ENCODE data around the gene MVD.

MVD gene

GRCh38 chr16:88662843-88663606 is at the start of gene MVD:
Gene MVD (minus strand): TSS chr16:88663091. CDS start chr16:88663080, 11 bp downstream.
- peak; percentile 85 to 96 for DNase-seq

DNA sequence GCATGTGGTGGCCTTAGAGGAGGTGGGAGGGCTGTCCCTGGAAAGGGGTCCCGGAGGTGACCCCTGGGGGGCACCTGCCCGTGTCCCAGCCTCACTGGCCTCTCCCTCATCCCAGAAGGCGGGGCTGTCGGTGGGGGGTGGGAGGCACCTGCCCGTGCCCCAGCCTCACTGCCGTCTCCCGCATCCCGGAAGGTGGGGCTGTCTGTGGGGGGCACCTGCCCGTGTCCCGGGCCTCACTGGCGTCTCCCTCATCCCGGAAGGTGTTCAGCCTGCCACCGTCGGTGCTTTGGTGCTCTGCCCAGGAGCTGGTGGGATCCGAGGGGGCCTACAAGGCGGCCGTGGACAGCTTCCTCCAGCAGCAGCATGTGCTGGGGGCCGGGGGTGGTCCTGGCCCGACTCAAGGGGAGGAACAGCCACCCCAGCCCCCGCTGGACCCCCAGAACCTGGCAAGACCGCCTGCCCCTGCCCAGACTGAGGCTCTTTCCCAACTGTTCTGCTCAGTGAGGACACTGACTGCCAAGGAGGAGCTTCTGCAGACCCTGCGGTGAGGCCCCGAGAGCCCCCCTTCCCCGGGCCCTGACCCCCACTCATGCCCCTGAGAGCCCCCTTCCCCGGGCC is 49.6 kb upstream of the MVD start:
- no peak for DNase-seq

- no peak for DNase-seq
Measured at GRCh38 chr16:88711750-88712340, 49.0 kb upstream of the MVD start.

- DNase-seq, result no peak
Measured at GRCh38 chr16:88710556-88710955, 47.7 kb upstream of the MVD start.

DNA sequence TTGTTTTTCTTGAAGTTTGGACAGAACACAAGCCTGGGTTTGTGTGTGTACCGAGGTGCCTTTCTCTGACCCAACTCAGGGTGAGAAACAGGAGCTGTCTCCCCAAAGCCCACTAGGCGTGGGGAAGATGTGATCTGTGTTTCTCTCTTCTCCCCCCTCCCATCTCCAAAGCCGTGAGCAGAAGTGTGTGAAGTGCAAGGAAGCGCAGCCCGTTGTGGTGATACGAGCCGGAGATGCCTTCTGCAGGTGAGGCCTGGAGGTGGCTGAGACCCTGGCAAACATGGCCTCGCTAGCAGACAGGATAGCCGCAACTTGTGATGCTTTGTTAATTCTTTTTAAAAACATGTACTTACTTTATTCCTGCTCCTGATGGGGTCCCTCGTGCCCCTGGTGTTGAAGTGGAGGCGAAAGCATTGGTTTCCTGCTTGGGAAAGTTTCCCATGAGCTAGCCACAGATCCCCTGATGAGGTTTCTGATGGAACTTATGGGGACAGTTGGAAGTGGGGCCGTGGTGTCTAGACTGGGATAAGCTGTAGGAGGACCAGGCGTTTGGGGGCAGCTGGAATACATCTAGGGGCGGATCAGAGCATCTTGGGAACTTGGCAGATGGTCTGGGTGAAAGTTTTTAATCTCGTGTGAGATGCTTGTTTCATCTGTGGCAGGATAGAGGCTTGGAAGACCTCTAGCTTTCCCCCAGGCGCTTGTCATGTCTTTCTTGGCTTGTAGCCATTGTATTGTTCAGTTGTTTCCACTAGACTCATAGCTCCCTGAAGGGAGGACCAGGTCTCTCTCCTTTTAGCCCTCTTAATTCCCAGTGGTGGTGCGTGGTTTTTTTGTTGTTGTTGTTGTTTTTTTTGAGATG is 44.3 kb upstream of the MVD start:
- no peak for DNase-seq

DNA sequence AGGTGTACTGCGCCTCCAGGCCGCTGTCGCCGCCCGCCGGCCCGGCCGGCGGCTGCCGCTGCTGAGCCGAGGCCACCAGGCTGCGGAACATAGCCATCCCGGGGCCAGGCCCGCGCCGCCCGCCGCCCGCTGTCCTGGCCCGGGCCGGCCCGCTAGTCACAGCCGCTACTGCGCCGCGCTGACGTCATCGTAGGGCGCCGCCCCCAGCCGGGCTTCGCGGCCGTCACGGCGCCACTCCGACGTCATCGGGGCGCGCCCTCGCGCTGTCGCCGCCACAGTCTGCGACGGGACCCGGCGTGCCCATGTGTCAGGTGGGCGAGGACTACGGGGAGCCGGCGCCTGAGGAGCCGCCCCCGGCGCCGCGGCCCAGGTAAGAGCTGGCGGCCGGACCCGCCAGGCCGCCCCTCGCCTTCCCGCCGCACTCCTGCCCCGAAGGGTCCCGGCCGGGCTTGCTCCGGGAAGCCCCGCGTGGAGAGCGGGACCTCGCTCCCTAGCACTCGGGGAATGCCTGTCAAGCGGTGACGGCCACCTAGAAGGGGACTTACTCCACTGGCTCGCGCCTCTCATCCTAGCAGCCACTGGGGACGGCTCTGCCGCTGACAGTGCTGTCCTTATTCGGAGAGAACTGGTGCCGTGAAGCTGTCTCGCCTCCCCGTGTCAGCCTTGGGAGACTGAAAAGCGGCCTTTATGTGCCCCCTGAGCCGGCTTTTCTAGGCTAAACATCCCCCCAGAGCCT is 43.5 kb upstream of the MVD start, which contains the start of the genes CTU2 and RNF166:
Gene CTU2, plus strand, starts transcription at position 275 of the 736 bp plus-strand sequence. Its CDS starts 28 bp downstream, at position 303.
Gene RNF166, minus strand, starts transcription at position 180 of the 736 bp plus-strand sequence. Its CDS starts 83 bp downstream, at position 97.
- DNase-seq, result peak; percentile 18 to 79

GRCh38 chr16:88705801-88706228 is 42.9 kb upstream of the MVD start:
- DNase-seq, result no peak

DNA sequence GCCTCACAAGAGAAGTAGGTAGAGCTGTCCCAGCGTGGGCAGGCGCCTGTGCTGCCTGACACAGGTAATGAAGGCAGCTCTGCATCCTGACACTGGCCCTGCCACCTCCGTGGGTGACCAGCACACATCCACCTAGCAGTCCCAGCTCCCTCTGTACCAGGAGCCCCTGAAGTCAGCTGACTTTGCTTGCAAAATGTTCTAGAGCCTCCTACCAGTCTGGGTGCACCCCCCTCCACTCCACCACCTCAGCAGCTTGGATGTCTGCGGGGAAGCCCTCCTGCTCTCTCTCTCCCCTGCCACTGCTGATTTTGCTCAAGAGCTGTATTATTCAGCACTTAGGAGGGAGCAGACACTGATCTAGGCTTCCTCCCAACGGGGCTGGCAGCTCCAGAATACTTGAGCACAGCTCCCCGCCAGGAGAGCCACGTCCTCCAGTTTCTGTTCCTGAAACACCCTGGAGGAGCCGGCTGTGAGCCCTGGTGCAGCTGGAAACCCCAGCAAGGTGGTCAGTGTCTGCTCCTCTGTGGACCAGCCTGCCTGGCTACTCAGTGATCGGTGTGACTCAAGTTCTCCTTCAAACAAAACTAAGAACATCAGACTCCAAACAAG is 42.3 kb upstream of the MVD start:
- no peak for DNase-seq

- DNase-seq, result no peak
Measured at GRCh38 chr16:88703486-88704309, 40.8 kb upstream of the MVD start.

DNA sequence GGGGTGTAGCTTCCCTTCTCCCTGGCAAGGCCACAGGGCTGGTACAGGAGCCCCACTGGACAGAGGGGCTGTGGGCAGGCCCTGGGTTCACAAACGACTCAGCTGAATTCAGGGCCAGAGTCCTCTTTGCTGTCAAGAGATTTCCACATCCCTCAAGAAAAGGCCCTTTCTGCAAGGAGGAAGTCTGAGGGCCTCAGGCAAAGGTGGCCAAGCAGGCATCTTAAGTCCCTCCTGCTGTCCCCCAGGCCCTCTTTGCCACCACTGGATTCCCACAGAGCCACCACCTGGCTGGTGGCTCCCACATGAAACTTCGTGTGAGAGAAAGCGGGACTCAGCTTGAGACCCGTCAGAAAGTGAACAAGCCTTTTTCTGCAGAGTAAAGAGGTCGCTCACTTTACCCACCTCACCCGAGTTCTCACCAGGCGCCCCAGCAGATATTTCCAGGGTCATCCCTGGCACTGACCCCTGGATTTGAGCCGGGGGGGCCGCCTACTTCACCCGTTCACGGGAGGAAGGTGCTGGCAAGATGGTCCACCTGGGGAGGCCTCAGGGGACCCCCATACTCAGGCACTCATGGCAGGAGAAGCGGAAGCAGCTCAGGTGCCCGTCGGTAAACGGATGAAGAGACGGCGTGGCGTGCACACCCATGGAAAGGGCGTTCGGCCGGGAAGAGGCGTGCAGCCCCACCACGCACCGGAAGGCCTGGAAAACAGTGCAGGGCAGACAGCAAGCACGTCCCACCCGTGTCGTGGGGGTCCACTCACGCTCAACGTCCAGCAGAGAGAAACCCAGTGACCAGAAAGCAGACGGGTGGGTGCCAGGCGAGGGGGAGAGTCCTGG is 39.7 kb upstream of the MVD start:
- DNase-seq, result no peak

DNA sequence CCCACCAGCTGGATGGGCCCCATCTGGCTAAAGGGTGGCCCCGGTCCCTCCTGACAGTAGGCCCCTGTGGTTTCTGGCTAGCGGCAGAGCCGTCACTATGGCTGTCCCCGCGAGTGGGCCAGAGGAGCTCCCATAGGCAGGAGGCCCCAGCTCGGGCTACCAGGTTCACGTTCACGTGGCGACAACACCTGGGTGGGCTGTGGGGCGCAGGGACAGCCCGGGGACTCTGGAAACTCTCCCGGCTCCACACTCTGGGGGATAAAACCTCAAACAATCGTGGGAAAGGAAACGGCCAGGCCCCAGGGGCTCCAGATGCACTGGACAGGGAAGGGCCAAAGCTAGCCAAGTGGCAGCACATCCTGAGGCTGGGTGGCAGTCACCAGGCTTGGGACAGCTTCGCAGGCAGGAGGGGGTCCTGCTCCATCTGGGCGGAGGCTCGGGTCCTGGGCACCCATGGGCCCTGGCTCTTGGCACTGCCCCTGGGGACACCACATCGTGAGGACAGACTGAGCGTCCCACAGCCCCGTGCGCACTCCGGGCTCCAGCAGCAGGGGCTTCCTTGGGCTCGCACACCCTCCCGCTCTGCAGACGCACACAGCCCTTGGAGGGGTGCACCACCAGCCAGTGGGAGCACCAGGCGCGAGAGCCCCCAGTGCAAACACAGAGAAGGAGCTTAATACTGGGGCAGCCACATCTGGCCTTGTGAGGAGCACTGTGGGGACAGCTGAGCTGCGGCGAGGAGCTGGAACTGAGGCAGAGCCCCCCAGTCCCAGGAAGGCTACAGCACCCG is 38.9 kb upstream of the MVD start:
- no peak for DNase-seq

GRCh38 chr16:88700636-88701482 is 38.0 kb upstream of the MVD start:
- DNase-seq, result no peak

DNA sequence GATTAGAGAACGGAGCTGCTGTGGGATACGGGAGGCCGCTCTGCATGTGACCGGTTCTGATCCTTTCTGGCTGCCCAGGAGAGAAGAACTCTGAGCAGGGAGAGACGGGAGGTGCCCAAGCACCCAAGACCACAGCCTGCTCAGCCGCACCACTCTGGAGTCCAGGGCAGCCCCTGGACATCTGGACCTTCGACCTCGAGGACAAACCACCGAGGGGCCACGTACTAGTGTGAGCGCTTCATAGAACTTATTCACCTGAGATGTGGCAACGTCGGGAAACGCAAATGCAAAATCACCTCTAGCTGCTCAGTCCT is 37.4 kb upstream of the MVD start:
- no peak for DNase-seq

GRCh38 chr16:88699180-88699579 is 36.3 kb upstream of the MVD start:
- no peak for DNase-seq

DNA sequence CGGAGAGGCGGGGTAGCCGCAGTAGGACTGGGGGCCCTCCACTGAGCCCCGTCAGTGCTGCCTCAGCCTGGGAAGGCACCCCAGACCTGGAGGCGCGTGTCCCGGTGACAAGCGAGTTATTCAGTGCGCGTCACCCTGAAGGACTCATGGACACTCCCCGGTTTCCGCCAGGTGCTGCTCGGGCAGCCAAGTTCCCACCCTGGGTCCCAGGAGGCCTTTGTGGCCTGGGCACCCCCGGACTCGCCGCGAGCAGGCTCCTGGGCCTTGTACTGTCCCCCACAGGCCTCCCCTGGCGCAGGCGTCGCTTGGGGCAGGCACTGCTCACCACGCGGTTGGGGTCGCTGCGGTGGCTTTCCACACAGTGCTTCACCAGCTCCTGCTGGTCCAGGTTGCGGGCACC is 35.8 kb upstream of the MVD start:
- DNase-seq, result no peak

DNA sequence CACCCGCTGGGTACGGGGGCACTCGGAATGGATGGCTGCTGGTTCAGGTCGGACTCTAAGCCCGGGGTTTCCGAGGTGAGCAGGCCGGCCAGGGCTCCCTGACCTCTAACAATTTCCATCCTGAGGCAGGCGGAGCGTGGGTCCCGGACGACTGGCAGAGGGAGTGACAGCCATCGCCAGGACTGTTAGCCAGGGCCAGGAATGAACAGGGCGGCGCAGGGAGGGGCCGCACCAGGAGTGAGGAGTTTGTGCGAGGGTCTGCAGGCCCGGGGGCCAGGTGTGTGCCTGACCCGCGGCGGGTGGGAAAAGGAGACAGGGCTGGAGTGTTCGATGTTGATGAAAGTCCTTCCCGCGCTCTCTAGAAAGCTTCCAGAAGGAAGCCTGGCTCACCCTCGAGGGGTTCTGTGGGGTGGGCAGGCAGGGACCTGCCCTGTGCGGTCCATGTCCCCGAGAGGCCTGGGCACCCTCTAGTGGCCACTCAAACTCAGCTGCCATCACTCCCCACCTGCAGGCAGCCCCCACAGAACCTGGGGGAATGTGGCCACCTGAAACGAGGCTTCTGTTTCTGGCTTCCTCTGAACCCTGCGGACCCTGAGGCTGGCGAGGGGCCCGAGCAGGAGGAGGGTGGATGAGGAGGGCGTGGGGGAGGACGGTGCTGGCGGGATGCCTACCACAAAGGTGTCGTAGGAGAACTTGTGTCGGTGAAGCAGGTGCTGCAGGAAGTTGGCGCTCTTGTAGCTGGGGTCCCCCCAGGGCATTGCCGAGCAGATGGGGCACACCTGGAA is 35.1 kb upstream of the MVD start:
- DNase-seq, result no peak

- DNase-seq, result no peak
Measured at GRCh38 chr16:88697116-88697830, 34.4 kb upstream of the MVD start.

Measured in NCI-H446 (cell line).